ENCODE results near the gene MCL1.
"Not testable (repeated sequence)": the region's sequence is repeated elsewhere in the genome, so short reads cannot be mapped to it uniquely, and the experiment has no call there.

The MCL1 gene

GRCh38 chr1:150579110-150579944, at the start of gene MCL1:
Gene MCL1 (minus strand): TSS chr1:150579610. CDS start chr1:150579530, 80 bp downstream.
- Histone ChIP-seq H3K9ac (peak within 1 kb of the TSS; percentile 99), H3K27ac (peak within 1 kb of the TSS; percentile 99), H3K27me3 (no peaks in the 10 kb centered on the region), H3K9me3 (no peaks in the 10 kb centered on the region), H3K4me3 (peak within 1 kb of the TSS; percentile 100), H3K4me1 (peaks cover 59% of the 10 kb centered on the region), H3K4me2 (peak within 1 kb of the TSS; percentile 96), H4K20me1 (peaks cover 50% of the 10 kb centered on the region), H3K36me3 (peaks cover 36% of the 10 kb centered on the region)
- TF ChIP-seq Cebpa-rat (IDR thresholded peaks at IDR 0.05): 0 out of 2 replicates have a peak, but pooled peaks have one; percentile 26

GRCh38 chr1:150628766-150629114, 49.3 kb upstream of the MCL1 start:
- Histone ChIP-seq H3K4me2 (peak overlapping the region; percentile 78), H4K20me1 (peaks cover 16% of the 10 kb centered on the region; the same call in 1 of the 2 replicates), H3K27ac (peak overlapping the region; percentile 91), H3K27me3 (no peaks in the 10 kb centered on the region), H3K9me3 (no peaks in the 10 kb centered on the region), H3K4me1 (peaks cover 26% of the 10 kb centered on the region), H3K9ac (peak overlapping the region; percentile 88), H3K4me3 (peak overlapping the region; percentile 73), H3K36me3 (peaks cover 42% of the 10 kb centered on the region)
- no peak for TF ChIP-seq Cebpa-rat (IDR thresholded peaks at IDR 0.05)

GRCh38 chr1:150627826-150628410, 48.5 kb upstream of the MCL1 start:
- H3K4me3 ChIP-seq: peak overlapping the region; percentile 73
- H3K4me2 ChIP-seq: peak overlapping the region; percentile 78
- no peaks in the 10 kb centered on the region for H3K9me3 ChIP-seq
- peak overlapping the region; percentile 88 for H3K9ac ChIP-seq
- no peak overlapping the region; the same call in 1 of the 2 replicates for H3K27ac ChIP-seq
- peaks cover 50% of the 10 kb centered on the region for H3K36me3 ChIP-seq
- H4K20me1 ChIP-seq: peaks cover 16% of the 10 kb centered on the region; the same call in 1 of the 2 replicates
- no peaks in the 10 kb centered on the region for H3K27me3 ChIP-seq
- no peak for TF ChIP-seq Cebpa-rat (IDR thresholded peaks at IDR 0.05)
- H3K4me1 ChIP-seq: peaks cover 26% of the 10 kb centered on the region

- H3K27me3 ChIP-seq: no peaks in the 10 kb centered on the region
- no peak overlapping the region for H3K27ac ChIP-seq
- H3K4me2 ChIP-seq: no peak overlapping the region
- no peak overlapping the region for H3K4me3 ChIP-seq
- H3K9me3 ChIP-seq: no peaks in the 10 kb centered on the region
- H3K9ac ChIP-seq: no peak overlapping the region
- H3K36me3 ChIP-seq: peaks cover 63% of the 10 kb centered on the region
- peaks cover 26% of the 10 kb centered on the region for H3K4me1 ChIP-seq
- H4K20me1 ChIP-seq: peaks cover 16% of the 10 kb centered on the region; the same call in 1 of the 2 replicates
- no peak for TF ChIP-seq Cebpa-rat (IDR thresholded peaks at IDR 0.05)
Measured at GRCh38 chr1:150626150-150626549, 46.7 kb upstream of the MCL1 start.

GRCh38 chr1:150624546-150624945, 45.1 kb upstream of the MCL1 start:
- not testable (repeated sequence) for H3K27me3 ChIP-seq, H3K4me2 ChIP-seq, H3K4me3 ChIP-seq, H3K9me3 ChIP-seq, H3K9ac ChIP-seq, H3K27ac ChIP-seq
- peaks cover 16% of the 10 kb centered on the region; the same call in 1 of the 2 replicates for H4K20me1 ChIP-seq
- H3K4me1 ChIP-seq: peaks cover 16% of the 10 kb centered on the region
- peaks cover 79% of the 10 kb centered on the region for H3K36me3 ChIP-seq

GRCh38 chr1:150624134-150624533, 44.7 kb upstream of the MCL1 start:
- H4K20me1 ChIP-seq: peaks cover 16% of the 10 kb centered on the region; the same call in 1 of the 2 replicates
- not testable (repeated sequence) for H3K27ac ChIP-seq

GRCh38 chr1:150622303-150622975, 43.0 kb upstream of the MCL1 start:
- Histone ChIP-seq H3K9ac (no peak overlapping the region), H4K20me1 (peaks cover 7% of the 10 kb centered on the region; the same call in 1 of the 2 replicates)

More at GRCh38 chr1:150624134-150624533, 44.7 kb upstream of the MCL1 start:
- not testable (repeated sequence) for H3K4me3 ChIP-seq, H3K9me3 ChIP-seq, H3K9ac ChIP-seq, H3K27me3 ChIP-seq, H3K4me2 ChIP-seq
- Histone ChIP-seq H3K4me1 (peaks cover 16% of the 10 kb centered on the region), H3K36me3 (peaks cover 83% of the 10 kb centered on the region)

GRCh38 chr1:150621497-150622302, 42.3 kb upstream of the MCL1 start:
- H3K27ac ChIP-seq: no peak overlapping the region

More at GRCh38 chr1:150622303-150622975, 43.0 kb upstream of the MCL1 start:
- H3K4me3 ChIP-seq: no peak overlapping the region
- no peak for TF ChIP-seq Cebpa-rat (IDR thresholded peaks at IDR 0.05)
- H3K4me2 ChIP-seq: no peak overlapping the region
- peaks cover 4% of the 10 kb centered on the region for H3K4me1 ChIP-seq
- H3K36me3 ChIP-seq: peaks cover 96% of the 10 kb centered on the region
- no peaks in the 10 kb centered on the region for H3K27me3 ChIP-seq
- no peak overlapping the region for H3K27ac ChIP-seq
- no peaks in the 10 kb centered on the region for H3K9me3 ChIP-seq

GRCh38 chr1:150620919-150621318, 41.5 kb upstream of the MCL1 start:
- Histone ChIP-seq H3K27me3 (no peaks in the 10 kb centered on the region), H3K9ac (no peak overlapping the region), H3K4me3 (no peak overlapping the region), H4K20me1 (no peaks in the 10 kb centered on the region), H3K4me2 (no peak overlapping the region), H3K27ac (no peak overlapping the region), H3K4me1 (no peaks in the 10 kb centered on the region), H3K36me3 (peaks cover 96% of the 10 kb centered on the region), H3K9me3 (no peaks in the 10 kb centered on the region)
- no peak for TF ChIP-seq Cebpa-rat (IDR thresholded peaks at IDR 0.05)

More at GRCh38 chr1:150621497-150622302, 42.3 kb upstream of the MCL1 start:
- TF ChIP-seq Cebpa-rat (IDR thresholded peaks at IDR 0.05): no peak
- no peaks in the 10 kb centered on the region for H3K27me3 ChIP-seq
- 0 out of 2 replicates have a peak, but pooled peaks cover 4% of the 10 kb centered on the region for H4K20me1 ChIP-seq
- no peaks in the 10 kb centered on the region for H3K9me3 ChIP-seq
- H3K4me1 ChIP-seq: no peaks in the 10 kb centered on the region
- H3K4me3 ChIP-seq: no peak overlapping the region
- H3K9ac ChIP-seq: no peak overlapping the region
- H3K4me2 ChIP-seq: no peak overlapping the region
- peaks cover 96% of the 10 kb centered on the region for H3K36me3 ChIP-seq
